Erythroblast (primary cell): ENCODE data around the gene SMARCAL1.

Experiments used
- DNase-seq, 2 experiments: peaks; one replicate each; lab custom pipeline; 2025; lab: John Stamatoyannopoulos, UW
- GATA1 ChIP-seq: IDR thresholded peaks from 2 replicates; pipeline ENCODE4 v1.6.1; 2011; ENCODE audit warnings: low read depth, mild to moderate bottlenecking, control low read depth, low read length, moderate library complexity
- POLR2A ChIP-seq: IDR thresholded peaks from 2 replicates; pipeline ENCODE4 v1.6.1; 2011; ENCODE audit warnings: mild to moderate bottlenecking, low read length

The SMARCAL1 gene

DNA sequence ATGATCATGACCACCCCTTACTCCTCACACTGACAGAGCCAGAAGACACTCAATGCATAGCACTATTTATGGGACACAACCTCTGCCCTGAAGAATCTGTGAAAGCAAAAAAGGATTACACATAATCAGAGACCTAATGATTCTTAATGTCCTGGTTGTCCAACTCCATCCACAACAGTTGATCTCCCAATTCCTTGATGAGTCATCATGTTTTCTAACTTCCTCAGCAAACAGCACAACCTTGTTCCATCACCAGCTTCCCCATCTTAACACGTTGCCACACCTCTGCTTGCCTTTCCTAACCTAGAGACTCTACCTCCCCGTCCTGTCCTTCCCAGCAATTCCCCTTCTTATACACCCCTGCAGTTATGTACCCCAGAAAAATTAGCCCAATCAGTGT lies 26.8 kb upstream of the SMARCAL1 start:
- no peak for TF ChIP-seq POLR2A
- TF ChIP-seq GATA1: no peak
- DNase-seq: no peak

- no peak for DNase-seq
- TF ChIP-seq GATA1 (no peak), POLR2A (no peak)
Measured at GRCh38 chr2:216387262-216387661, 25.0 kb upstream of the SMARCAL1 start.

DNA sequence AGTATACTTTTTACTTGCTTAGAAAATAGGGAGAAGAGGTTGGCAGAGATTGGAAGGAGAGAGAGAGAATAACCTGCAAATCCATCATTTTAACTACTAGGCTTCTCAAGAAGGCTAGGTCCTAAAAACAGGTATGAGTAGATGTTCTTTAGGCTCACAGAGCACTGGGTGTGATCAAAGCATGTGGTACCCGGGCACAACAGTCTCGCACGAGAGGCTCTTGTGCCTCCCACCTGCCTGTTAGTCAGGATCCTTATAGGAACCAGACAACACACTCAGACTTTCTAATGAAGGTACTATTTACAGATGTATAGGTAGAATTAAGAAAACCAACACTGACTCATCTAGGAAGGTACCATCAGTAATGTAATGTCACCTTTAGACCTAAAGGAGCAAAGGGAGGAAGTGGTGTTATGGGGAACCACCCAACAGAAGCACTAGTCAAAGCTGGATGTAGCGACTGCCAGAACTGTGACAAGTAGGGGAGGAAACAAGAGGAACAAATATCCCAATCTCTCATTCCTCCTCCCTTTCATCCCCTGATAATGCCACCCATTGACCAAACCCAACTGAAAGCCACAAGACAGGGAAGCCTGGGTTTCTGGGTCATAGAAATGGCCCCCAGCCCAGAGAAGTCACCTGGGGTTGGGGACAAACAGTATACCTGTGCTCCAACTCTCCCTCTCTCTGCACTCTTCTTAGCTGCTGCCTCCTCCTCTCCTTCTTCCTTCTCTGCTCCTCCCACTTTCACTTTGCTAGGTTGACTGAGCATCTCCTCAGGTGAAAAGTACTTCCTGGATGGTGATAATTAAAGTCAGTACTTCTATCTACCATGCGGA lies 24.0 kb upstream of the SMARCAL1 start:
- TF ChIP-seq POLR2A: no peak
- TF ChIP-seq GATA1: no peak
- no peak for DNase-seq

- DNase-seq: peak in 1 of 2 experiments; percentile 13
- TF ChIP-seq GATA1 (no peak), POLR2A (no peak)
Measured at GRCh38 chr2:216389570-216389969, 22.7 kb upstream of the SMARCAL1 start.

DNA sequence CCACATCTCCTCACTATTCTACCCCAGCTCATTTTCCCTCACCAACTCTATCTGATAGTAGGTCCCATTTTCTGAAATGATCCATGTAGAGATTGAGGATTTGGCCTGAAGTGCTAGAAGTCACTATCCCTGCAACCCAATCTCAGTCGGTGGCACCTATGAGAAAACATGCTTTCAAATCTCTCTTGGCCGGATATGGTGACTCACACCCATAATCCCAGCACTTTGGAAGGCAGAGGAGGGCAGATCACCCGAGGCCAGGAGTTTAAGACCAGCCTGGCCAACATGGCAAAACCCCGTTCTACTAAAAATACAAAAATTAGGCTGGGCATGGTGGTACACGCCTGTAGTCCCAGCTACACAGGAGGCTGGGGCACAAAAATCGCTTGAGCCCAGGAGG lies 20.9 kb upstream of the SMARCAL1 start:
- TF ChIP-seq POLR2A (no peak), GATA1 (no peak)
- no peak for DNase-seq

GRCh38 chr2:216392018-216392562 lies 20.2 kb upstream of the SMARCAL1 start:
- DNase-seq: no peak
- no peak for TF ChIP-seq POLR2A
- TF ChIP-seq GATA1: no peak

- DNase-seq: peak; percentile 25 to 33
- TF ChIP-seq POLR2A (no peak), GATA1 (no peak)
Measured at GRCh38 chr2:216392945-216393840, 19.1 kb upstream of the SMARCAL1 start.

DNA sequence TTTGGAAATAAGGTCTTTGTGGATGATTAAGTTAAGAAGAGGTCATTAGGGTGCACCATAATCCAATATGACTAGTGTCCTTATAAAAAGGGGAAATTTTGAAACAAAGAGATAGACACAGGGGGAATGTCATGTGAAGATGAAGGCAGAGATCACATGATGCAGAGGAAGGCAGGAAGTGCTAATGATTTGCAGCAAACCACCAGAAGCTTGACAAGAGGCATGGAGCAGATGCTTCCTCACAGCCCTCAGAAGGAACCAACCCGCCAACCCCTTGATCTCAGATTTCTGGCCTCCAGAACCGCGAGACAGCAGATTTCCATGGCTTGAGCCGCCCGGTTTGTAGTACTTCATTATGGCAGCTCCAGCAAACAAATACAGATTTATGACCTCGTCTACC lies 17.4 kb upstream of the SMARCAL1 start:
- TF ChIP-seq GATA1: no peak
- no peak for TF ChIP-seq POLR2A
- no peak for DNase-seq

DNA sequence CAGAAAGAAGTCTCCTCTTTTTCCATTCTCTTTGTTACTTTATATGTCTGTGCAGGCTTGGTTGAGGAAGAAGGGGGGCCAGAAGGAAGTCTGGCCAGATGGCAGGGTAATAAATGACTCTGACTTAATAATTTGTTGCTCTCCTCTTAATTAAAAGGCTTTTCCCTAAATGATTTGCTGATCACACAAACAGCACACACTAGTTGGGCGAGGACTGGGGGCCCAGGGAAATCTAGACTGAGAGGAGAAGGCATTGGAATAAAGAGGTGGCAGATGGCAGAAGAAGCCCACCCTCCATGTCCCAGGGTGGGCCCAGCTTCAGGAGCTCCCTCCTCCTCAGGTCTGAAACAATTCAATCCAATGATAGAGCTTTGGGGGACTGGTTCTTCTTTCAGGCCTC lies 12.7 kb upstream of the SMARCAL1 start:
- no peak for TF ChIP-seq POLR2A
- TF ChIP-seq GATA1: no peak
- DNase-seq: no peak

DNA sequence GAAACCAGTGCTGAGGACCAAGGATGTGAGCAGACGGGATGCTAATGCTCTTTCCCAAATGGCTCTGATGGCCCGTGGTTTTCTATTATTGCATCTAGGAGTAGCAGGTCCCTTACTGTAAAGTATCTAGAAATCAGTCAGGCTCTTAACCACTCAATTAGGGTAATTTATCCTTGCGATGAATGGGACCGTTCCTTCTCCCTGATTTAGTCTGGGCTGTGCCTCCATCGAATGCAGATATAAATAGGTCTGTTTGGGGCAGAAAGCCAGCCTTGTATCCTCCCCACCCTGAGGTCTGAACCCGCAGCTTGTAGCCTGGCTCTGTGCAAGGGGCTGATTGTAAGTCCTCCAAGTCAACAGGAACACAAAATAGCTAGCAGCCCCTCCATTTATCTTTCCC lies 9.5 kb upstream of the SMARCAL1 start:
- no peak for TF ChIP-seq GATA1
- no peak for TF ChIP-seq POLR2A
- DNase-seq: no peak

DNA sequence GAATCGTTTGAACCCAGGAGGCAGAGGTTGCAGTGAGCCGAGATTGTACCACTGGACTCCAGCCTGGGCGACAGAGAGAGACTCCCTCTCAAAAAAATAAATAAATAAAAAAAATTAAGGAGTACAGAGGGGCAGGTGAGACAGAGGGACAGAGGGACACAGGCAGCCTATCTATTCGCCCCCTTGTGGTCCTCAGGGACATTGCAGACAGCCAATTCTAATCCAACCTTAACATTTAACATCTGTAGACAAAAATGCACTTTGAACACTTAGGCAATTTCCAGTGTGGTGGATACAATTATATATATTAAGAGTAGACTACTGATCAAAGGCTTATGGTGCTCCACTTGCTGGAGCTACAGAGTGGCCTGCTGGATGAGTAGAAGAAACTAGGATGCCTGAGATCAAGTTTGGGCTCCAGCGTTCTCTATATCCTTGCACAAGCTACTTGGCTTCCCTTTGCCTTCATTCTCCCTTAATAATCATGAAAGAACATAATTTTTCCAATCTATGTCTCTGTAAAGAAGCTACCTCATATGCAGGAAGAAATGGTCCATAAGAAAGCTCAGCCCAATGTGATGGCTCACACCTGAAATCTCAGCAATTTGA lies 8.2 kb upstream of the SMARCAL1 start:
- no peak for TF ChIP-seq POLR2A
- TF ChIP-seq GATA1: no peak

GRCh38 chr2:216405588-216405987 lies 6.7 kb upstream of the SMARCAL1 start:
- TF ChIP-seq GATA1 (no peak), POLR2A (no peak)
- DNase-seq: no peak

More for the DNA sequence above, 8.2 kb upstream of the SMARCAL1 start:
- peak; percentile 31 to 61 for DNase-seq

- no peak for DNase-seq
- TF ChIP-seq GATA1 (no peak), POLR2A (no peak)
Measured at GRCh38 chr2:216406826-216407225, 5.5 kb upstream of the SMARCAL1 start.
